IMR-90 (cell line): ENCODE measurements around the gene CYGB. TPM values are rescaled to one million over a fixed set of nuclear protein-coding genes. Genes with fewer than 3 reads are reported as not detected.

Experiments used
- ATAC-seq: fragments of 200-7000 bp; cut with Tn5 transposase; 2 replicates; pipeline ENCODE4 v1.9.1; 2020; ENCODE audit warnings: low read depth, mild to moderate bottlenecking, moderate library complexity
- BruUV-seq: library from RNA; stranded (reverse); fragments of 400-500 nt; replicated peaks from 2 replicates; lab custom pipeline; 2021; lab: Mats Ljungman, UMichigan
- CTCF ChIA-PET: fragments of 300-600 bp; formaldehyde crosslinking; extraction: SDS; loops from one replicate; lab custom pipeline; 2021; ENCODE audit warnings: antibody characterized with exemption; lab: Yijun Ruan, JAX
- POLR2A ChIA-PET: fragments of 300-600 bp; sonication (Branson Sonifier 250); formaldehyde crosslinking; loops from one replicate; lab custom pipeline; 2022; ENCODE audit warnings: antibody characterized with exemption; ENCODE audit not compliant: unreplicated experiment; lab: Charles Lee
- DNase-seq: peaks from one replicate; pipeline ENCODE4 v3.0.0; 2013
- H2AFZ ChIP-seq: replicated peaks from 2 replicates; pipeline ENCODE3; 2013; ENCODE audit warnings: low read length, mild to moderate bottlenecking; ENCODE audit not compliant: poor library complexity
- H2AK5ac ChIP-seq: 2 replicates; pipeline ENCODE4 v1.6.1; 2013; ENCODE audit warnings: low read depth, low read length, inconsistent platforms
- H2AK9ac ChIP-seq: replicated peaks from 2 replicates; pipeline ENCODE3; 2013; ENCODE audit warnings: mild to moderate bottlenecking, low read depth, low read length, moderate library complexity; ENCODE audit not compliant: poor library complexity
- H2BK120ac ChIP-seq: 2 replicates; pipeline ENCODE4 v1.6.1; 2013; ENCODE audit warnings: low read depth, low read length, inconsistent platforms
- H2BK15ac ChIP-seq: 3 replicates; pipeline ENCODE4 v1.6.1; 2013; ENCODE audit warnings: low read depth, low read length, inconsistent platforms
- H2BK20ac ChIP-seq: 2 replicates; pipeline ENCODE4 v1.6.1; 2013; ENCODE audit warnings: low read depth, mild to moderate bottlenecking, inconsistent platforms, low read length, moderate library complexity
- H2BK5ac ChIP-seq: 2 replicates; pipeline ENCODE4 v1.6.1; 2013; ENCODE audit warnings: mild to moderate bottlenecking, low read depth, low read length, inconsistent platforms; ENCODE audit not compliant: poor library complexity, severe bottlenecking
- H3K14ac ChIP-seq: replicated peaks from 2 replicates; pipeline ENCODE4 v1.6.1; 2013; ENCODE audit warnings: low read depth, low read length, inconsistent platforms
- H3K18ac ChIP-seq: 2 replicates; pipeline ENCODE4 v1.6.1; 2013; ENCODE audit warnings: low read depth, low read length, control low read depth
- H3K23ac ChIP-seq: 2 replicates; pipeline ENCODE4 v1.6.1; 2013; ENCODE audit warnings: low read depth, low read length, inconsistent platforms
- H3K27ac ChIP-seq: 2 replicates; pipeline ENCODE4 v1.5.1; 2013; ENCODE audit warnings: mild to moderate bottlenecking, control low read depth, low read length; ENCODE audit not compliant: insufficient read depth
- H3K27me3 ChIP-seq: 2 replicates; pipeline ENCODE4 v1.6.1; 2013; ENCODE audit warnings: low read length; ENCODE audit not compliant: control insufficient read depth, insufficient read depth
- H3K36me3 ChIP-seq: 2 replicates; pipeline ENCODE4 v1.6.1; 2013; ENCODE audit warnings: low read length, mixed read lengths; ENCODE audit not compliant: control insufficient read depth, insufficient read depth
- H3K4ac ChIP-seq: 2 replicates; pipeline ENCODE4 v1.6.1; 2013; ENCODE audit warnings: low read depth, low read length, inconsistent platforms
- H3K4me1 ChIP-seq: 2 replicates; pipeline ENCODE4 v1.6.1; 2013; ENCODE audit warnings: low read length, mixed read lengths; ENCODE audit not compliant: control insufficient read depth, insufficient read depth
- H3K4me2 ChIP-seq: 2 replicates; pipeline ENCODE4 v1.6.1; 2013; ENCODE audit warnings: low read depth, mild to moderate bottlenecking, control low read depth, low read length, moderate library complexity
- H3K4me3 ChIP-seq: 2 replicates; pipeline ENCODE4 v1.5.1; 2013; ENCODE audit warnings: low read depth, mild to moderate bottlenecking, control low read depth, low read length, moderate library complexity; ENCODE audit not compliant: insufficient read depth
- H3K56ac ChIP-seq: 2 replicates; pipeline ENCODE4 v1.6.1; 2013; ENCODE audit warnings: low read length, inconsistent platforms; ENCODE audit not compliant: insufficient read depth; ENCODE audit errors: extremely low read depth
- H3K79me1 ChIP-seq, 2 experiments: 2 replicates each; pipeline ENCODE4 v1.6.1; 2013; ENCODE audit warnings: low read length in 2 of 2, inconsistent platforms in 1 of 2, low read depth in 1 of 2
- H3K9ac ChIP-seq: 2 replicates; pipeline ENCODE4 v1.6.1; 2013; ENCODE audit warnings: low read depth, low read length, control low read depth
- H3K9me1 ChIP-seq: 2 replicates; pipeline ENCODE4 v1.6.1; 2013; ENCODE audit warnings: low read length, inconsistent platforms; ENCODE audit not compliant: insufficient read depth
- H3K9me3 ChIP-seq: 2 replicates; pipeline ENCODE4 v1.6.1; 2013; ENCODE audit warnings: low read length; ENCODE audit not compliant: control insufficient read depth, insufficient read depth
- H4K20me1 ChIP-seq: 2 replicates; pipeline ENCODE4 v1.6.1; 2013; ENCODE audit warnings: low read length, inconsistent platforms; ENCODE audit not compliant: insufficient read depth
- H4K5ac ChIP-seq: 2 replicates; pipeline ENCODE4 v1.6.1; 2013; ENCODE audit warnings: mild to moderate bottlenecking, low read depth, low read length, control low read depth
- H4K8ac ChIP-seq, 2 experiments: 2 replicates each; pipeline ENCODE4 v1.6.1; 2013; ENCODE audit warnings: low read depth in 2 of 2, low read length in 2 of 2, control low read depth in 1 of 2, inconsistent platforms in 1 of 2
- H4K91ac ChIP-seq: 2 replicates; pipeline ENCODE4 v1.6.1; 2013; ENCODE audit warnings: low read depth, low read length, inconsistent platforms; ENCODE audit not compliant: insufficient read depth
- CEBPB ChIP-seq: IDR thresholded peaks from 2 replicates; pipeline ENCODE4 v1.6.1; 2012; ENCODE audit warnings: low read depth, low read length, improper control_type of control experiment
- CHD1 ChIP-seq: IDR thresholded peaks from 2 replicates; pipeline ENCODE4 v1.6.1; 2012; ENCODE audit warnings: low read depth, low read length, improper control_type of control experiment
- CTCF ChIP-seq: conservative IDR thresholded peaks from 2 replicates; pipeline ENCODE4 v1.5.1; 2012; ENCODE audit warnings: mild to moderate bottlenecking, low read depth, low read length, improper control_type of control experiment
- ELK1 ChIP-seq: fragments of 150-350 bp; IDR thresholded peaks from 2 replicates; pipeline ENCODE4 v1.6.1; 2016; ENCODE audit warnings: low read depth, mild to moderate bottlenecking, low read length, moderate library complexity, borderline replicate concordance
- MAFK ChIP-seq: IDR thresholded peaks from 2 replicates; pipeline ENCODE4 v1.6.1; 2012; ENCODE audit warnings: low read depth, low read length, improper control_type of control experiment
- MAZ ChIP-seq: IDR thresholded peaks from 2 replicates; pipeline ENCODE4 v1.6.1; 2012; ENCODE audit warnings: low read depth, mild to moderate bottlenecking, low read length, improper control_type of control experiment, moderate library complexity, borderline replicate concordance
- MXI1 ChIP-seq: IDR thresholded peaks from 2 replicates; pipeline ENCODE4 v1.6.1; 2012; ENCODE audit warnings: low read depth, mild to moderate bottlenecking, low read length, moderate library complexity, borderline replicate concordance
- NFE2L2 ChIP-seq: fragments of 150-350 bp; IDR thresholded peaks from 2 replicates; pipeline ENCODE4 v1.6.1; 2016; ENCODE audit warnings: low read depth, mild to moderate bottlenecking, low read length
- RAD21 ChIP-seq: IDR thresholded peaks from 2 replicates; pipeline ENCODE4 v1.6.1; 2012; ENCODE audit warnings: low read length, improper control_type of control experiment
- RFX5 ChIP-seq: IDR thresholded peaks from 2 replicates; pipeline ENCODE4 v1.8.0; 2012; ENCODE audit warnings: low read depth, mild to moderate bottlenecking, low read length, moderate library complexity
- SMC3 ChIP-seq: fragments of 150-350 bp; IDR thresholded peaks from 2 replicates; pipeline ENCODE4 v1.6.1; 2016; ENCODE audit warnings: low read depth, mild to moderate bottlenecking, antibody characterized with exemption, low read length, moderate library complexity
- USF2 ChIP-seq: fragments of 150-350 bp; IDR thresholded peaks from 2 replicates; pipeline ENCODE4 v1.6.1; 2017; ENCODE audit warnings: mild to moderate bottlenecking, antibody characterized with exemption, low read length, low read depth
- WGBS, 2 experiments: methylation state at CpG; one replicate each; pipeline versions ENCODE4 v1.1.5 to v1.1.7; 2013; ENCODE audit warnings: missing lambda C conversion rate in 2 of 2; ENCODE audit not compliant: insufficient read length in 1 of 2; ENCODE audit errors: extremely low coverage in 2 of 2; 5-methylcytosine and 5-hydroxymethylcytosine counted together
- dilution Hi-C: fragments of 300-500 bp; cut with HindIII; formaldehyde crosslinking; loops from one replicate; pipeline ENCODE4 v1.14.3; 2018; ENCODE audit warnings: low sequenced_read_pairs; ENCODE audit not compliant: unreplicated experiment
- in situ Hi-C: fragments of 300-500 bp; cut with MboI; formaldehyde crosslinking; loops from 3 replicates; pipeline ENCODE4 v1.14.3; 2019; ENCODE audit warnings: low sequenced_read_pairs, inconsistent platforms, mixed read lengths
- intact Hi-C: fragments of 100-400 bp; cut with micrococcal nuclease; formaldehyde crosslinking; loops from 2 replicates; pipeline ENCODE4 v1.10.0; 2022
- polyA plus RNA-seq, 3 experiments: library from polyadenylated mRNA; depleted of rRNA; stranded (reverse); fragments of >200 nt; gene quantifications; 2 replicates each; pipeline ENCODE4 v1.2.3, GENCODE V29; 2012; ENCODE audit warnings: low replicate concordance in 1 of 3
- total RNA-seq: library from RNA; depleted of rRNA; stranded (reverse); fragments of >200 nt; gene quantifications from 2 replicates; pipeline ENCODE4 v1.2.3, GENCODE V29; 2012

The CYGB gene
- total and polyA plus RNA-seq, 2 of the 4 experiments (the other 2 are of a cell fraction), result 1.3 to 2.9 TPM

- no peak for TF ChIP-seq CHD1
Measured at GRCh38 chr17:76567634-76568432, 30.3 kb upstream of the CYGB start (continued).

GRCh38 chr17:76566988-76567431 is 29.5 kb upstream of the CYGB start:
- intact Hi-C loops, result no loop called here
- Histone ChIP-seq H3K4me1 (peaks cover 1% of the 10 kb centered on the region), H3K27me3 (no peaks in the 10 kb centered on the region), H3K36me3 (peaks cover 22% of the 10 kb centered on the region), H3K4me2 (no peak overlapping the region), H3K79me1 (peaks cover 7 to 25% of the 10 kb centered on the region in 2 experiments), H2BK15ac (no peak overlapping the region), H3K4ac (no peak overlapping the region), H2BK5ac (no peak overlapping the region), H3K18ac (no peak overlapping the region), H4K20me1 (peaks cover 53% of the 10 kb centered on the region), H3K23ac (no peak overlapping the region), H2AK9ac (no peak overlapping the region), H2AFZ (no peak overlapping the region), H2BK120ac (no peak overlapping the region), H4K5ac (no peak overlapping the region), H3K27ac (no peak overlapping the region), H2AK5ac (no peak overlapping the region), H4K8ac (no peak overlapping the region), H2BK20ac (no peak overlapping the region), H3K56ac (no peak overlapping the region), H3K9me3 (peaks cover 6% of the 10 kb centered on the region), H3K9ac (no peak overlapping the region), H4K91ac (no peak overlapping the region), H3K4me3 (no peak overlapping the region), H3K9me1 (peaks cover 8% of the 10 kb centered on the region), H3K14ac (no peak overlapping the region)
- no peak for DNase-seq
- CTCF ChIA-PET, result interaction anchor here (1.3 kb wide), 1 partner anchor 8 kb away, joined by 4 read pairs; no protein-coding TSS in a partner anchor
- POLR2A ChIA-PET, result interaction anchor here (0.6 kb wide), 2 partner anchors 20 to 117 kb away, joined by 3 read pairs; no protein-coding TSS in a partner anchor
- WGBS, 2 experiments, result no CpG with 5 or more reads among the region's 5 CpGs
- BruUV-seq, result no TSS peak
- dilution Hi-C loops, result no loop called here
- in situ Hi-C loops, result no loop called here
- no peak for ATAC-seq
- no peak for TF ChIP-seq RFX5
- no peak for TF ChIP-seq ELK1
- TF ChIP-seq MAFK, result no peak
- TF ChIP-seq CEBPB, result no peak
- TF ChIP-seq CHD1, result no peak
- TF ChIP-seq NFE2L2, result no peak
- no peak for TF ChIP-seq MXI1
- no peak for TF ChIP-seq SMC3
- no peak for TF ChIP-seq MAZ
- no peak for TF ChIP-seq RAD21
- no peak for TF ChIP-seq USF2
- no peak for TF ChIP-seq CTCF
